K562 (cell line): ENCODE results near the gene IL10RB. TPM values are rescaled to one million over a fixed set of nuclear protein-coding genes. Genes with fewer than 3 reads are reported as not detected.

ENCODE experiments used
- ATAC-seq: fragments of 200-7000 bp; cut with Tn5 transposase; 3 replicates; pipeline ENCODE4 v1.9.1; 2020; ENCODE audit warnings: moderate library complexity
- BruUV-seq: library from RNA; stranded (reverse); fragments of 400-500 nt; replicated peaks from 2 replicates; lab custom pipeline; 2021; lab: Mats Ljungman, UMichigan
- CTCF ChIA-PET: fragments of 300-600 bp; formaldehyde crosslinking; extraction: SDS; loops from one replicate; lab custom pipeline; 2021; ENCODE audit warnings: low intra/inter-chr PET ratio; lab: Yijun Ruan, JAX
- POLR2A ChIA-PET: fragments of 300-600, 350-650 bp; sonication (Branson Sonifier 250); formaldehyde crosslinking; extraction: SDS; loops from one replicate; lab custom pipeline; 2021; ENCODE audit warnings: antibody characterized with exemption, inconsistent platforms; lab: Yijun Ruan, JAX
- DNase-seq, 4 experiments: peaks; one replicate each; pipeline versions ENCODE4 v3.0.0 to v3.0.0-alpha.2; 2011 to 2018; ENCODE audit warnings: low spot score in 3 of 4, mixed read lengths in 3 of 4; ENCODE audit errors: extremely low read depth in 1 of 4
- FAIRE-seq: peaks from 2 replicates; lab custom pipeline; 2011; peaks lifted over from hg19 to GRCh38; lab: Jason Lieb, UNC
- H2AFZ ChIP-seq: 2 replicates; pipeline ENCODE4 v1.6.0; 2011; ENCODE audit warnings: low read depth, low read length, control low read depth, inconsistent platforms
- H3K27ac ChIP-seq: fragments of 200-600 bp; 3 replicates; pipeline ENCODE4 v1.8.0; 2011; ENCODE audit warnings: low read depth, mild to moderate bottlenecking, control low read depth, inconsistent platforms, low read length, moderate library complexity, mixed read lengths; ENCODE audit errors: extremely low read depth
- H3K27me3 ChIP-seq, 2 experiments: fragments of 300-600 bp in 1 of 2; 2 replicates in 1 of 2; 3 replicates in 1 of 2; pipeline versions ENCODE4 v1.6.0 to v1.8.0; 2011; ENCODE audit warnings: inconsistent platforms in 2 of 2, low read length in 2 of 2, mild to moderate bottlenecking in 1 of 2, mixed read lengths in 1 of 2, moderate library complexity in 1 of 2; ENCODE audit not compliant: control insufficient read depth in 2 of 2, insufficient read depth in 2 of 2
- H3K36me3 ChIP-seq: fragments of 300-600 bp; 3 replicates; pipeline ENCODE4 v1.8.0; 2011; ENCODE audit warnings: mild to moderate bottlenecking, low read length, inconsistent platforms; ENCODE audit not compliant: control insufficient read depth, insufficient read depth
- H3K4me1 ChIP-seq, 2 experiments: fragments of 200-600 bp in 1 of 2; replicated peaks in 1 of 2; 2 replicates in 1 of 2; 3 replicates in 1 of 2; pipeline versions ENCODE4 v1.5.1 to v1.8.0; 2011; ENCODE audit warnings: inconsistent platforms in 2 of 2, low read length in 2 of 2, mild to moderate bottlenecking in 1 of 2, mixed read lengths in 1 of 2, moderate library complexity in 1 of 2; ENCODE audit not compliant: control insufficient read depth in 2 of 2, insufficient read depth in 2 of 2
- H3K4me2 ChIP-seq: 2 replicates; pipeline ENCODE4 v1.6.1; 2011; ENCODE audit warnings: low read length, control low read depth, inconsistent platforms, mixed read lengths; ENCODE audit not compliant: insufficient read depth
- H3K4me3 ChIP-seq: fragments of 200-600 bp; sonication (generic), shearing (Covaris generic); 2 replicates; pipeline ENCODE4 v1.5.1; 2016; ENCODE audit warnings: control low read depth, inconsistent platforms
- H3K79me2 ChIP-seq: fragments of 200-600 bp; 3 replicates; pipeline ENCODE4 v1.8.0; 2011; ENCODE audit warnings: low read length, inconsistent platforms; ENCODE audit not compliant: control insufficient read depth, insufficient read depth
- H3K9ac ChIP-seq, 2 experiments: 2 replicates each; pipeline versions ENCODE4 v1.6.0 to v1.6.1; 2011; ENCODE audit warnings: low read depth in 2 of 2, low read length in 2 of 2, control low read depth in 1 of 2, inconsistent platforms in 1 of 2, mild to moderate bottlenecking in 1 of 2, mixed read lengths in 1 of 2; ENCODE audit not compliant: insufficient read depth in 1 of 2
- H3K9me1 ChIP-seq: one replicate; pipeline ENCODE4 v1.6.0; 2011; ENCODE audit warnings: inconsistent platforms, mild to moderate bottlenecking, low read length, moderate library complexity; ENCODE audit not compliant: control insufficient read depth, insufficient read depth
- H3K9me3 ChIP-seq: replicated peaks from 2 replicates; pipeline ENCODE4 v1.5.1; 2011; ENCODE audit warnings: low read depth, low read length, inconsistent platforms; ENCODE audit not compliant: control insufficient read depth, insufficient read depth
- H4K20me1 ChIP-seq: replicated peaks from 2 replicates; pipeline ENCODE4 v1.6.1; 2011; ENCODE audit warnings: low read length, inconsistent platforms, mixed read lengths; ENCODE audit not compliant: control insufficient read depth, insufficient read depth
- CXXC5 ChIP-seq: fragments of 250-450 bp; sonication (Bioruptor Pico); IDR thresholded peaks from 2 replicates; pipeline ENCODE4 v1.8.0; 2022; ENCODE audit warnings: inconsistent platforms, mild to moderate bottlenecking, moderate library complexity
- GABPB1 ChIP-seq: sonication (generic); formaldehyde crosslinking; IDR thresholded peaks from 2 replicates; pipeline ENCODE4 v1.8.0; 2022; ENCODE audit warnings: mild to moderate bottlenecking, missing genetic modification reagents
- JUN ChIP-seq, 2 experiments: sonication (generic) in 1 of 2; formaldehyde crosslinking in 1 of 2; IDR thresholded peaks; 2 replicates each; pipeline versions ENCODE4 v1.6.1 to v1.8.0; 2012 to 2022; ENCODE audit warnings: borderline replicate concordance in 2 of 2, mild to moderate bottlenecking in 2 of 2, improper control_type of control experiment in 1 of 2, low read depth in 1 of 2, low read length in 1 of 2, missing genetic modification reagents in 1 of 2
- SMARCC2 ChIP-seq: fragments of 450-650 bp; IDR thresholded peaks from 2 replicates; pipeline ENCODE4 v1.6.1; 2017; ENCODE audit warnings: antibody characterized with exemption, moderate library complexity, mild to moderate bottlenecking, low read depth
- SREBF1 ChIP-seq: fragments of 150-350 bp; IDR thresholded peaks from 2 replicates; pipeline ENCODE4 v1.6.1; 2014; ENCODE audit warnings: antibody characterized with exemption, low read depth, low read length, borderline replicate concordance
- ZFP36 ChIP-seq: fragments of 150-350 bp; IDR thresholded peaks from 2 replicates; pipeline ENCODE4 v1.6.1; 2018; ENCODE audit warnings: low read length, low read depth; ENCODE audit not compliant: partially characterized antibody
- WGBS: fragments of 100-300 bp; shearing (Covaris generic); methylation state at CpG from one replicate; pipeline ENCODE4 v1.1.6; 2016; ENCODE audit warnings: low coverage, mixed read lengths; ENCODE audit not compliant: insufficient coverage; ENCODE audit errors: missing lambda C conversion rate; 5-methylcytosine and 5-hydroxymethylcytosine counted together
- in situ Hi-C: fragments of 300-500 bp; cut with MboI; formaldehyde crosslinking; loops from 4 replicates; pipeline ENCODE4 v1.15.0; 2018; ENCODE audit warnings: inconsistent platforms, mixed read lengths
- intact Hi-C: fragments of 100-400 bp; cut with micrococcal nuclease; formaldehyde crosslinking; loops from 2 replicates; pipeline ENCODE4 v1.14.2; 2022
- polyA plus RNA-seq, 8 experiments: library from polyadenylated mRNA; depleted of rRNA in 4 of 8; stranded (reverse) in 5 of 8; unstranded in 3 of 8; fragments of >200 nt; fragmentation: Nextera tagmentation in 2 of 8; fragmentation: Illumina TruSeq in 1 of 8; extraction: Ambion mirVana in 2 of 8; extraction: Trizol in 1 of 8; gene quantifications; 2 replicates each; pipeline versions ENCODE4 v1.2.1 to v1.2.3, GENCODE V29; 2011 to 2014; ENCODE audit warnings: inconsistent platforms in 1 of 8, missing spikeins in 1 of 8
- total RNA-seq, 7 experiments: library from RNA; depleted of rRNA in 6 of 7; stranded (reverse); fragments of >200 nt in 6 of 7; fragmentation: Illumina TruSeq in 2 of 7; extraction: Trizol in 2 of 7; gene quantifications; 2 replicates each; pipeline versions ENCODE4 v1.2.1 to v1.2.3, GENCODE V29; 2011 to 2021; ENCODE audit warnings: low replicate concordance in 1 of 7
- TF ChIP-seq, protein P1 (sequence below): fragments of 250-450 bp; sonication (Bioruptor Pico); IDR thresholded peaks from 2 replicates; pipeline ENCODE4 v1.5.0; 2022; ENCODE audit warnings: mild to moderate bottlenecking
- TF ChIP-seq, protein P2 (sequence below), 2 experiments: fragments of 450-650 bp; IDR thresholded peaks; 2 replicates each; pipeline ENCODE4 v1.6.1; 2016
- TF ChIP-seq, protein P3 (sequence below): fragments of 250-450 bp; sonication (Bioruptor Pico); IDR thresholded peaks from 2 replicates; pipeline ENCODE4 v1.8.0; 2022; ENCODE audit warnings: moderate library complexity, mild to moderate bottlenecking, inconsistent platforms

The IL10RB gene
- total and polyA plus RNA-seq, 9 of the 15 experiments (the other 6 are each of a cell fraction or from before 2014, with no cell fraction given) = 10.9 to 33.8 (median 23.0) TPM

DNA sequence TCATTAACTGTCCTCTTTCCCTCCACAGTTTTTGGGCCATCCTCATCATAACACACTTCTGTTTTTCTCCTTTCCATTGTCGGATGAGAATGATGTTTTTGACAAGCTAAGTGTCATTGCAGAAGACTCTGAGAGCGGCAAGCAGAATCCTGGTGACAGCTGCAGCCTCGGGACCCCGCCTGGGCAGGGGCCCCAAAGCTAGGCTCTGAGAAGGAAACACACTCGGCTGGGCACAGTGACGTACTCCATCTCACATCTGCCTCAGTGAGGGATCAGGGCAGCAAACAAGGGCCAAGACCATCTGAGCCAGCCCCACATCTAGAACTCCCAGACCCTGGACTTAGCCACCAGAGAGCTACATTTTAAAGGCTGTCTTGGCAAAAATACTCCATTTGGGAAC is 30.0 kb downstream of the IL10RB start:
- H3K79me2 ChIP-seq = no peaks in the 10 kb centered on the region
- H3K36me3 ChIP-seq = peaks cover 6% of the 10 kb centered on the region; the same call in 2 of the 3 replicates
- intact Hi-C loops (no loop called here), in situ Hi-C loops (no loop called here)
- no peak overlapping the region for H2AFZ ChIP-seq
- peaks cover 2 to 14% of the 10 kb centered on the region in 2 experiments; a peak in 4 of 5 replicates for H3K4me1 ChIP-seq
- ChIA-PET POLR2A (interaction anchor here (0.6 to 3.8 kb wide), 4 partner anchors 10 to 15 kb away, joined by 3 to 12 read pairs (median 4); no protein-coding TSS in a partner anchor), CTCF (interaction anchor here (0.7 kb wide), 1 partner anchor 48 kb away, joined by 3 read pairs; no protein-coding TSS in a partner anchor)
- BruUV-seq = no TSS peak
- H3K27me3 ChIP-seq = no peaks in the 10 kb centered on the region
- H4K20me1 ChIP-seq = no peaks in the 10 kb centered on the region
- TF ChIP-seq CXXC5 (CRISPR knock-in tag) (no peak), SMARCC2 (no peak), GABPB1 (CRISPR knock-in tag) (no peak), SREBF1 (no peak), JUN (IDR thresholded peaks at IDR 0.05; ENCODE audit: borderline replicate concordance, low read depth, low read length) (no peak), JUN (CRISPR knock-in tag; IDR thresholded peaks at IDR 0.05; ENCODE audit: borderline replicate concordance) (no peak), ZFP36 (no peak)
- TF ChIP-seq, protein P1, sequence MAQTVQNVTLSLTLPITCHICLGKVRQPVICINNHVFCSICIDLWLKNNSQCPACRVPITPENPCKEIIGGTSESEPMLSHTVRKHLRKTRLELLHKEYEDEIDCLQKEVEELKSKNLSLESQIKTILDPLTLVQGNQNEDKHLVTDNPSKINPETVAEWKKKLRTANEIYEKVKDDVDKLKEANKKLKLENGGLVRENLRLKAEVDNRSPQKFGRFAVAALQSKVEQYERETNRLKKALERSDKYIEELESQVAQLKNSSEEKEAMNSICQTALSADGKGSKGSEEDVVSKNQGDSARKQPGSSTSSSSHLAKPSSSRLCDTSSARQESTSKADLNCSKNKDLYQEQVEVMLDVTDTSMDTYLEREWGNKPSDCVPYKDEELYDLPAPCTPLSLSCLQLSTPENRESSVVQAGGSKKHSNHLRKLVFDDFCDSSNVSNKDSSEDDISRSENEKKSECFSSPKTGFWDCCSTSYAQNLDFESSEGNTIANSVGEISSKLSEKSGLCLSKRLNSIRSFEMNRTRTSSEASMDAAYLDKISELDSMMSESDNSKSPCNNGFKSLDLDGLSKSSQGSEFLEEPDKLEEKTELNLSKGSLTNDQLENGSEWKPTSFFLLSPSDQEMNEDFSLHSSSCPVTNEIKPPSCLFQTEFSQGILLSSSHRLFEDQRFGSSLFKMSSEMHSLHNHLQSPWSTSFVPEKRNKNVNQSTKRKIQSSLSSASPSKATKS (CRISPR knock-in tag) = no peak
- TF ChIP-seq, protein P2, sequence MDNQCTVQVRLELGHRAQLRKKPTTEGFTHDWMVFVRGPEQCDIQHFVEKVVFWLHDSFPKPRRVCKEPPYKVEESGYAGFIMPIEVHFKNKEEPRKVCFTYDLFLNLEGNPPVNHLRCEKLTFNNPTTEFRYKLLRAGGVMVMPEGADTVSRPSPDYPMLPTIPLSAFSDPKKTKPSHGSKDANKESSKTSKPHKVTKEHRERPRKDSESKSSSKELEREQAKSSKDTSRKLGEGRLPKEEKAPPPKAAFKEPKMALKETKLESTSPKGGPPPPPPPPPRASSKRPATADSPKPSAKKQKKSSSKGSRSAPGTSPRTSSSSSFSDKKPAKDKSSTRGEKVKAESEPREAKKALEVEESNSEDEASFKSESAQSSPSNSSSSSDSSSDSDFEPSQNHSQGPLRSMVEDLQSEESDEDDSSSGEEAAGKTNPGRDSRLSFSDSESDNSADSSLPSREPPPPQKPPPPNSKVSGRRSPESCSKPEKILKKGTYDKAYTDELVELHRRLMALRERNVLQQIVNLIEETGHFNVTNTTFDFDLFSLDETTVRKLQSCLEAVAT (IDR thresholded peaks at IDR 0.05) = no peak
- TF ChIP-seq, protein P3, sequence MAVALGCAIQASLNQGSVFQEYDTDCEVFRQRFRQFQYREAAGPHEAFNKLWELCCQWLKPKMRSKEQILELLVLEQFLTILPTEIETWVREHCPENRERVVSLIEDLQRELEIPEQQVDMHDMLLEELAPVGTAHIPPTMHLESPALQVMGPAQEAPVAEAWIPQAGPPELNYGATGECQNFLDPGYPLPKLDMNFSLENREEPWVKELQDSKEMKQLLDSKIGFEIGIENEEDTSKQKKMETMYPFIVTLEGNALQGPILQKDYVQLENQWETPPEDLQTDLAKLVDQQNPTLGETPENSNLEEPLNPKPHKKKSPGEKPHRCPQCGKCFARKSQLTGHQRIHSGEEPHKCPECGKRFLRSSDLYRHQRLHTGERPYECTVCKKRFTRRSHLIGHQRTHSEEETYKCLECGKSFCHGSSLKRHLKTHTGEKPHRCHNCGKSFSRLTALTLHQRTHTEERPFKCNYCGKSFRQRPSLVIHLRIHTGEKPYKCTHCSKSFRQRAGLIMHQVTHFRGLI = no peak
- no peak for DNase-seq
- no peak for ATAC-seq
- H3K27ac ChIP-seq = no peak overlapping the region
- H3K9me3 ChIP-seq = no peaks in the 10 kb centered on the region
- FAIRE-seq = no peak
- 84% methylated on average over 6 of the region's 6 CpGs for WGBS
- H3K9me1 ChIP-seq = no peaks in the 10 kb centered on the region
- H3K4me2 ChIP-seq = no peak overlapping the region
- H3K9ac ChIP-seq = peak overlapping the region in 1 of 2 experiments; percentile 31; a peak in 1 of 4 replicates
- H3K4me3 ChIP-seq = no peak overlapping the region
